Hepatocyte (in vitro differentiated cells): ENCODE measurements around the gene LRRC36. TPM values are rescaled to one million over a fixed set of nuclear protein-coding genes. Genes with fewer than 3 reads are reported as not detected.
"Not testable (repeated sequence)": the region's sequence is repeated elsewhere in the genome, so short reads cannot be mapped to it uniquely, and the experiment has no call there.

Experiments used
- DNase-seq: peaks from one replicate; pipeline ENCODE4 v3.0.0-alpha.2; 2016; ENCODE audit warnings: low spot score
- H2AFZ ChIP-seq: fragments of 200-600 bp; sonication (generic); 2 replicates; pipeline ENCODE4 v1.6.0; 2016; ENCODE audit warnings: antibody characterized with exemption, mild to moderate bottlenecking
- H3K27ac ChIP-seq: fragments of 200-600 bp; sonication (generic); 2 replicates; pipeline ENCODE4 v1.5.1; 2016; ENCODE audit warnings: mild to moderate bottlenecking
- H3K27me3 ChIP-seq: fragments of 200-600 bp; sonication (generic); 2 replicates; pipeline ENCODE4 v1.6.1; 2016
- H3K36me3 ChIP-seq: fragments of 200-600 bp; sonication (generic); replicated peaks from 2 replicates; pipeline ENCODE4 v1.5.1; 2016; ENCODE audit warnings: low read depth; ENCODE audit not compliant: insufficient read depth
- H3K4me1 ChIP-seq: fragments of 200-600 bp; sonication (generic); 2 replicates; pipeline ENCODE4 v1.5.1; 2016; ENCODE audit warnings: mild to moderate bottlenecking, moderate library complexity; ENCODE audit not compliant: insufficient read depth
- H3K4me2 ChIP-seq: fragments of 200-600 bp; sonication (generic); 2 replicates; pipeline ENCODE4 v1.6.0; 2016
- H3K4me3 ChIP-seq: fragments of 200-600 bp; sonication (generic); 2 replicates; pipeline ENCODE4 v1.5.1; 2016; ENCODE audit warnings: mild to moderate bottlenecking
- H3K79me2 ChIP-seq: fragments of 200-600 bp; sonication (generic); 2 replicates; pipeline ENCODE4 v1.6.0; 2017; ENCODE audit warnings: mild to moderate bottlenecking
- H3K9me2 ChIP-seq: fragments of 200-600 bp; sonication (generic); replicated peaks from 2 replicates; pipeline ENCODE4 v1.6.0; 2017; ENCODE audit warnings: mild to moderate bottlenecking; ENCODE audit not compliant: insufficient read depth
- H3K9me3 ChIP-seq: fragments of 200-600 bp; sonication (generic); 2 replicates; pipeline ENCODE4 v1.5.1; 2016; ENCODE audit warnings: low read depth, mild to moderate bottlenecking
- H4K20me1 ChIP-seq: fragments of 200-600 bp; sonication (generic); 2 replicates; pipeline ENCODE4 v1.6.0; 2016; ENCODE audit warnings: mild to moderate bottlenecking; ENCODE audit not compliant: insufficient read depth, poor library complexity, severe bottlenecking
- EZH2 ChIP-seq: fragments of 200-600 bp; sonication (generic); IDR thresholded peaks from 2 replicates; pipeline ENCODE4 v1.6.1; 2016; ENCODE audit warnings: antibody characterized with exemption, mild to moderate bottlenecking, borderline replicate concordance
- EZH2phosphoT487 ChIP-seq: fragments of 200-600 bp; sonication (generic); IDR thresholded peaks from one replicate; pipeline ENCODE4 v1.6.1; 2018; ENCODE audit warnings: antibody characterized with exemption, mild to moderate bottlenecking, low read depth, moderate library complexity; ENCODE audit not compliant: unreplicated experiment, severe bottlenecking
- WGBS: methylation state at CpG from one replicate; pipeline ENCODE4 v1.1.6; 2016; ENCODE audit warnings: low lambda C conversion rate; ENCODE audit errors: missing lambda C conversion rate; 5-methylcytosine and 5-hydroxymethylcytosine counted together
- polyA plus RNA-seq: library from polyadenylated mRNA; unstranded; fragments of >200 nt; fragmentation: Nextera tagmentation; extraction: Ambion mirVana; gene quantifications from 2 replicates; pipeline ENCODE4 v1.2.1, GENCODE V29; 2016
- total RNA-seq: library from RNA; depleted of rRNA; stranded (reverse); fragments of >200 nt; gene quantifications from 2 replicates; pipeline ENCODE4 v1.2.3, GENCODE V29; 2014
- TF ChIP-seq, protein P1 (sequence below): fragments of 200-600 bp; sonication (generic); IDR thresholded peaks from 2 replicates; pipeline ENCODE4 v1.5.1; 2016; ENCODE audit warnings: antibody characterized with exemption, mild to moderate bottlenecking; ENCODE audit not compliant: poor library complexity

Gene LRRC36
- total and polyA plus RNA-seq, 2 experiments from 2014 or later: 0.23 to 0.69 TPM

DNA sequence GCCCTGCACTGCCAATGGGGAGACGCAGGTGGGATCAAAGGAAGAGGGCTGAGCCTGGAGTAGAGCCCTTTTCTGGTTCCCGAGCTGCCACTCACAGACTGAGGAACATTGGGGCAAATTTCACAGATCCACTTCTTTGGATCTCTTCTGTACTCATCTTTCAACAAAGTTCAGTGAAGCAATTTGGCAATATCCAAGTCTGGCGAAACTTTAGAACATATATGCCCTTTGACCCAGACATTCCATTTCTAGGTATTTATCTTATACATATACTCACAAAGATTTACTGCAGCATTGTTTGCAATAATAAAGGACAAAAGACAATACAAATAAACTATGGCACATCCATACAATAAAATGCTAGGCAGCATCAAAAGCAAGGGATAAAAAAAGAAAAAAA lies 84.7 kb downstream of the LRRC36 start:
- H3K27me3 ChIP-seq: no peaks in the 10 kb centered on the region
- H4K20me1 ChIP-seq: no peaks in the 10 kb centered on the region
- no peaks in the 10 kb centered on the region for H3K9me2 ChIP-seq
- WGBS: 85% methylated on average over 3 of the region's 3 CpGs
- H3K79me2 ChIP-seq: no peaks in the 10 kb centered on the region
- no peaks in the 10 kb centered on the region for H3K36me3 ChIP-seq
- no peaks in the 10 kb centered on the region for H3K9me3 ChIP-seq
- H3K4me2 ChIP-seq: no peak overlapping the region
- H2AFZ ChIP-seq: no peak overlapping the region
- no peak overlapping the region for H3K4me3 ChIP-seq
- no peak overlapping the region for H3K27ac ChIP-seq
- no peak for DNase-seq
- TF ChIP-seq EZH2phosphoT487 (no peak), EZH2 (no peak)
- TF ChIP-seq, protein P1, sequence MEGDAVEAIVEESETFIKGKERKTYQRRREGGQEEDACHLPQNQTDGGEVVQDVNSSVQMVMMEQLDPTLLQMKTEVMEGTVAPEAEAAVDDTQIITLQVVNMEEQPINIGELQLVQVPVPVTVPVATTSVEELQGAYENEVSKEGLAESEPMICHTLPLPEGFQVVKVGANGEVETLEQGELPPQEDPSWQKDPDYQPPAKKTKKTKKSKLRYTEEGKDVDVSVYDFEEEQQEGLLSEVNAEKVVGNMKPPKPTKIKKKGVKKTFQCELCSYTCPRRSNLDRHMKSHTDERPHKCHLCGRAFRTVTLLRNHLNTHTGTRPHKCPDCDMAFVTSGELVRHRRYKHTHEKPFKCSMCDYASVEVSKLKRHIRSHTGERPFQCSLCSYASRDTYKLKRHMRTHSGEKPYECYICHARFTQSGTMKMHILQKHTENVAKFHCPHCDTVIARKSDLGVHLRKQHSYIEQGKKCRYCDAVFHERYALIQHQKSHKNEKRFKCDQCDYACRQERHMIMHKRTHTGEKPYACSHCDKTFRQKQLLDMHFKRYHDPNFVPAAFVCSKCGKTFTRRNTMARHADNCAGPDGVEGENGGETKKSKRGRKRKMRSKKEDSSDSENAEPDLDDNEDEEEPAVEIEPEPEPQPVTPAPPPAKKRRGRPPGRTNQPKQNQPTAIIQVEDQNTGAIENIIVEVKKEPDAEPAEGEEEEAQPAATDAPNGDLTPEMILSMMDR: no peak
- H3K4me1 ChIP-seq: peaks cover 9% of the 10 kb centered on the region

DNA sequence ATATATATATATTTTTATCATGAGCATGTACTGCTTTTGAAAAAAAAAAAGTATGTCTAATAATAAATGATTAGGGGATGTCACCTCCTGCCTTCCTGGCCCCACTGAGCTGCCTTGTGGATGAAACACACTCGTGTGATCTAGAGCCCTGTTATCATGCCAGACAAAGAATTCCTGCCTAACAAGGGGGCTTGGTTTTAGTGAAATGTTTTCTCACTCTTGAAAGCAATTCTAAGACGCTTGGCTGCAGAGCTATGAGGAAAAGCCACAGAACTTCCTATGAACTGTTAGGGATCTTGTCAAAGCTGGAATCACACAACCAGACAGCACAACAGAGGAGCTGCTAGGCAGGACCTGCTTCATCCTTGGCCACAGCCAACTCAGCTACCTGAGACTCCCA lies 85.7 kb downstream of the LRRC36 start:
- Histone ChIP-seq H3K4me2 (no peak overlapping the region), H4K20me1 (no peaks in the 10 kb centered on the region), H3K27me3 (no peaks in the 10 kb centered on the region), H3K79me2 (no peaks in the 10 kb centered on the region), H3K27ac (no peak overlapping the region), H2AFZ (no peak overlapping the region), H3K9me3 (no peaks in the 10 kb centered on the region), H3K4me3 (no peak overlapping the region), H3K4me1 (peaks cover 6% of the 10 kb centered on the region), H3K9me2 (no peaks in the 10 kb centered on the region), H3K36me3 (no peaks in the 10 kb centered on the region)
- DNase-seq: no peak
- TF ChIP-seq, protein P1: no peak
- TF ChIP-seq EZH2 (no peak), EZH2phosphoT487 (no peak)
- WGBS: 43% methylated on average over 2 of the region's 2 CpGs

DNA sequence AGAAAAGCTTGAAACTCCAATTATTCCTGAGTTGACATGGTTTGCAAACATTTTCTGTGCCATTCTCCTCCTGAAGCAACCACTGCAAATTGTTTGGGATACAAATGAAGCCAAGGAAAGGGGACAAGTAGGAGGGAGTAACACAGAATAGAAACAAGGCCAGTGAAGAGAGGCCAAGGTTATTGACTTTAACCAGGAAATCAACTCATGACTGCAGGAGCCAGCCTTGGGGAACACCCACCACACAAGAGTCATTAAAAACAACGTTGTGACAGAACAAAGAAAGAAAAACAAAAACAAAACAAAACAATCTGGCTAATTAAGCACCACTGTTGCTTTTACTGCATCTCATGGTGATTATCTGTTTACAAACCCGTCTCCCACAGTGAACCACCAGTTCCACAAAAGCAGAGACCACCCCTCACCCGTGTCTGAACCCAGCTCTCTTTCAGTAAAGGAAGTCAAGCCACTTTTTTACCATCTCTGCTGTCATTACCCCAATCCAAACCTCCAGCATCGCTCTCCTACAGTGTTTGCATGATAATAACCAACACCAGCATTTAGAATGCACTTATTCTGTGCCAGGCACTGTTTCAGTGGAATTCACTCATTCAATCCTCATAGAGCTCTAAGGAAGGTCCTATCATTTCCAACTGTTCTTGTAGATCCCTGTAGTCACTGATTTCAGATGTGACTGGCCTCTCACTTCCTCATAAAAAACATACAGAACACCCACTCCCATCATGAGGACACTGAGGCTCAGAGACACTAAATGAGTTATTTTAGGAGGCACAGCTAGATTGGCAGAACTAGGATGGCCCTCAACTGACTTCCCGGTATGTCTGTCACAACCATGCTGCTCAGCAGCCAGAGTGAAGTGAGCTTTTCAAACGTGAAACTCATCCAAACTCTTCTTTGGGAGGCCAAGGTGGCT lies 87.6 kb downstream of the LRRC36 start:
- H3K36me3 ChIP-seq: no peaks in the 10 kb centered on the region
- H3K27me3 ChIP-seq: no peaks in the 10 kb centered on the region
- peaks cover 6% of the 10 kb centered on the region for H3K4me1 ChIP-seq
- no peak for DNase-seq
- H2AFZ ChIP-seq: no peak overlapping the region
- no peaks in the 10 kb centered on the region for H3K9me2 ChIP-seq
- no peak overlapping the region for H3K27ac ChIP-seq
- WGBS: 69% methylated on average over 6 of the region's 6 CpGs
- no peaks in the 10 kb centered on the region for H4K20me1 ChIP-seq
- H3K4me2 ChIP-seq: no peak overlapping the region
- H3K4me3 ChIP-seq: no peak overlapping the region
- no peak for TF ChIP-seq EZH2phosphoT487
- no peak for TF ChIP-seq EZH2
- TF ChIP-seq, protein P1: no peak
- no peaks in the 10 kb centered on the region for H3K9me3 ChIP-seq
- no peaks in the 10 kb centered on the region for H3K79me2 ChIP-seq

DNA sequence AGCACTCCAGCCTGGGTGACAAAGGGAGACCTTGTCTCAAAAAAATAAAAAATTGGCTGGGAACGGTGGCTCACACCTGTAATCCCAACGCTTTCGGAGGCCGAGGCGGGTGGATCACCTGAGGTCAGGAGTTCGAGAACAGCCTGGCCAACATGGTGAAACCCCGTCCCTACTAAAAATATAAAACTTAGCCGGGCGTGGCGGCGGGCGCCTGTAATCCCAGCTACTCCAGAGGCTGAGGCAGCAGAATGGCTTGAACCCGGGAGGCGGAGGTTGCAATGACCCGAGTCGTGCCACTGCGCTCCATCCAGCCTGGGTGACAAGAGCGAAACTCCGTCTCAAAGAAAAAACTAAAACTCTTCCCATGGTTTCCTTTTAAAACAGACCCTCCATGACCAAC lies 88.8 kb downstream of the LRRC36 start:
- H3K36me3 ChIP-seq, H3K4me1 ChIP-seq, H3K27me3 ChIP-seq, H3K9me3 ChIP-seq, H4K20me1 ChIP-seq, H3K9me2 ChIP-seq, DNase-seq, H3K79me2 ChIP-seq: not testable (repeated sequence)
- WGBS: 98% methylated on average over 17 of the region's 19 CpGs
- H3K4me3 ChIP-seq: peak overlapping the region; percentile 76
- peak overlapping the region; percentile 94 for H3K4me2 ChIP-seq
- H2AFZ ChIP-seq: peak overlapping the region; percentile 96
- peak overlapping the region; percentile 74 for H3K27ac ChIP-seq
